DND-41 (cell line): ENCODE data around the gene SELENOI.

ENCODE experiments used
- CTCF ChIP-seq: IDR thresholded peaks from 2 replicates; pipeline ENCODE4 v1.5.1; 2012; ENCODE audit warnings: borderline replicate concordance, low read length, moderate library complexity, mild to moderate bottlenecking; ENCODE audit not compliant: poor library complexity, severe bottlenecking; ENCODE audit errors: extremely low read depth
- EZH2 ChIP-seq: IDR thresholded peaks from 3 replicates; pipeline ENCODE4 v1.6.1; 2012; ENCODE audit warnings: borderline replicate concordance, low read depth, mild to moderate bottlenecking, moderate library complexity, low read length, inconsistent platforms; ENCODE audit not compliant: severe bottlenecking

- TF ChIP-seq CTCF (no peak), EZH2 (no peak)
Observed at GRCh38 chr2:26324903-26325302, 21.0 kb upstream of the SELENOI start.
